SJCRH30 (cell line): ENCODE results near the gene KAT7. TPM values are rescaled to one million over a fixed set of nuclear protein-coding genes. Genes with fewer than 3 reads are reported as not detected.

Experiments used
- DNase-seq, 2 experiments: peaks; one replicate each; pipeline ENCODE4 v3.0.0-alpha.2; 2015 to 2020
- H3K27ac ChIP-seq: fragments of 250-450 bp; sonication (Bioruptor Pico); 2 replicates; pipeline ENCODE4 v1.5.1; 2020; ENCODE audit warnings: mild to moderate bottlenecking, moderate library complexity
- H3K27me3 ChIP-seq: fragments of 250-450 bp; sonication (Bioruptor Pico); 2 replicates; pipeline ENCODE4 v1.5.1; 2020; ENCODE audit warnings: mild to moderate bottlenecking, moderate library complexity
- H3K36me3 ChIP-seq: fragments of 250-450 bp; sonication (Bioruptor Pico); 2 replicates; pipeline ENCODE4 v1.5.1; 2020; ENCODE audit warnings: mild to moderate bottlenecking, moderate library complexity
- H3K4me1 ChIP-seq: fragments of 250-450 bp; sonication (Bioruptor Pico); 2 replicates; pipeline ENCODE4 v1.5.1; 2020; ENCODE audit warnings: mild to moderate bottlenecking, moderate library complexity
- H3K4me3 ChIP-seq: fragments of 250-450 bp; sonication (Bioruptor Pico); 2 replicates; pipeline ENCODE4 v1.5.1; 2020; ENCODE audit warnings: mild to moderate bottlenecking, moderate library complexity
- H3K9me3 ChIP-seq: fragments of 250-450 bp; sonication (Bioruptor Pico); replicated peaks from 2 replicates; pipeline ENCODE4 v1.5.1; 2020; ENCODE audit warnings: mild to moderate bottlenecking, moderate library complexity
- total RNA-seq: library from RNA; depleted of rRNA; stranded (reverse); fragments of >200 nt; shearing (Covaris generic); gene quantifications from 2 replicates; pipeline ENCODE4 v1.2.3, GENCODE V29; 2014; rRNA removed

The KAT7 gene
- total RNA-seq, 1 experiment from 2014 or later: 40.1 TPM

DNA sequence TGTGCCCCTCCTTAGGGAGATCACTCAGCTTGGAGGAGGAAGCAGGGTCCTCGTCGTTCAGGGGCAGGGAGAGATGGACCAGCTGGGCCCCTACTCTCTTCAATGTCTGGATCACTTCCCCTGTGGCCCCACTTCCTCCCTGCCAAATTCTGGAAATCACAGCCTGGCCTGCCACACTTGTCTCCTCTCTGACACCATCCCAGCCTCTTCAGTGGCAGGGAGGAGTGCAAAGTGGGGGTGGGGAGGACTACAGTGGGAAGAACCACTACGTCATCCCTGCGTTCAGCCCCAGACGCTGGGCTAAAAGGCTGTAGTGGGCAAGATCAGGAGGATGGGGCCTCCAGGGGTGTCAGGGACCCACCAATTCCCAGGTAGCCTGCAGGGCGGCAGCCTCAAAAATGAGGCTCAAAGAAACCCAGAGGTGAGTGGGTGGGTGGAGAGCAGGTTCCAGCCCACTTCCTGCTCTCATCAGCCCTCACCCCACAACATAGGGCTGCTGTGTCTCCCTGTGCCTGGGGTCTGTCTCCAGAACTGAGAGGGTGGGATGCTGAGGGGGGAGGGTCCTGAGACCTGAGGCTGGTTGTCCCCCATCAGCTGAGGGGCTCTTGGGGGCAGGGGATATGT is 84.4 kb downstream of the KAT7 start:
- Histone ChIP-seq H3K4me1 (no peaks in the 10 kb centered on the region; the same call in none of the 2 replicates), H3K36me3 (no peaks in the 10 kb centered on the region), H3K27ac (no peak overlapping the region), H3K9me3 (no peaks in the 10 kb centered on the region), H3K27me3 (0 out of 2 replicates have a peak, but pooled peaks cover 5% of the 10 kb centered on the region), H3K4me3 (no peak overlapping the region)
- DNase-seq: no peak

- Histone ChIP-seq H3K27me3 (0 out of 2 replicates have a peak, but pooled peaks cover 5% of the 10 kb centered on the region), H3K4me3 (no peak overlapping the region), H3K9me3 (no peaks in the 10 kb centered on the region), H3K27ac (no peak overlapping the region), H3K36me3 (no peaks in the 10 kb centered on the region), H3K4me1 (no peaks in the 10 kb centered on the region; the same call in none of the 2 replicates)
- no peak for DNase-seq
Observed at GRCh38 chr17:49873466-49873865, 85.0 kb downstream of the KAT7 start.

GRCh38 chr17:49873926-49874325 is 85.4 kb downstream of the KAT7 start:
- 0 out of 2 replicates have a peak, but pooled peaks cover 2% of the 10 kb centered on the region for H3K27me3 ChIP-seq
- no peaks in the 10 kb centered on the region for H3K9me3 ChIP-seq
- no peak for DNase-seq
- peaks cover under 1% of the 10 kb centered on the region for H3K4me1 ChIP-seq
- no peak overlapping the region for H3K4me3 ChIP-seq
- no peaks in the 10 kb centered on the region for H3K36me3 ChIP-seq
- no peak overlapping the region for H3K27ac ChIP-seq

DNA sequence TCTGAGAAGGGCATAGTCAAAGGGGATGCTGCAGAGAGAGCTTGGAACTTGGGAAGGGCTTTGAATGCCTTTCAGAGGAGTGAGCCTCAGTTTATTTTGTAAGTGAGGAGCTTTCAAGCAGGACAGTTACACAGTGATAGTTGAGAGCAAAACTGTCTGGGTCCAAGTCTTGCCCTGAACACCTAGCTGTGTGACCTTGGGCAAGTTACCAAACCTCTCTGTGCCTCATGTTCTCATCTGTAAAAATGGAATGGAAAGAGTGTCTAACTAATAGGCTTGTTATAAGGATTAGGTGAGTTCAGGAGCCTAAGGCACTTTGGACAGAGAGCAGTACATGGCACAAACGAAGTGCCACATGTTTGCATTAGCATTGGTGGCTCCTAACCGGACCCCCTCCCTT is 86.4 kb downstream of the KAT7 start:
- H3K9me3 ChIP-seq: no peaks in the 10 kb centered on the region
- no peaks in the 10 kb centered on the region for H3K27me3 ChIP-seq
- H3K27ac ChIP-seq: no peak overlapping the region
- DNase-seq: no peak
- no peaks in the 10 kb centered on the region for H3K36me3 ChIP-seq
- H3K4me3 ChIP-seq: no peak overlapping the region
- peaks cover 11% of the 10 kb centered on the region for H3K4me1 ChIP-seq

- no peaks in the 10 kb centered on the region for H3K27me3 ChIP-seq
- DNase-seq: peak; percentile 50 to 61
- no peak overlapping the region for H3K27ac ChIP-seq
- no peak overlapping the region for H3K4me3 ChIP-seq
- no peaks in the 10 kb centered on the region for H3K9me3 ChIP-seq
- peaks cover 15% of the 10 kb centered on the region for H3K4me1 ChIP-seq
- no peaks in the 10 kb centered on the region for H3K36me3 ChIP-seq
Observed at GRCh38 chr17:49875685-49876084, 87.2 kb downstream of the KAT7 start.

DNA sequence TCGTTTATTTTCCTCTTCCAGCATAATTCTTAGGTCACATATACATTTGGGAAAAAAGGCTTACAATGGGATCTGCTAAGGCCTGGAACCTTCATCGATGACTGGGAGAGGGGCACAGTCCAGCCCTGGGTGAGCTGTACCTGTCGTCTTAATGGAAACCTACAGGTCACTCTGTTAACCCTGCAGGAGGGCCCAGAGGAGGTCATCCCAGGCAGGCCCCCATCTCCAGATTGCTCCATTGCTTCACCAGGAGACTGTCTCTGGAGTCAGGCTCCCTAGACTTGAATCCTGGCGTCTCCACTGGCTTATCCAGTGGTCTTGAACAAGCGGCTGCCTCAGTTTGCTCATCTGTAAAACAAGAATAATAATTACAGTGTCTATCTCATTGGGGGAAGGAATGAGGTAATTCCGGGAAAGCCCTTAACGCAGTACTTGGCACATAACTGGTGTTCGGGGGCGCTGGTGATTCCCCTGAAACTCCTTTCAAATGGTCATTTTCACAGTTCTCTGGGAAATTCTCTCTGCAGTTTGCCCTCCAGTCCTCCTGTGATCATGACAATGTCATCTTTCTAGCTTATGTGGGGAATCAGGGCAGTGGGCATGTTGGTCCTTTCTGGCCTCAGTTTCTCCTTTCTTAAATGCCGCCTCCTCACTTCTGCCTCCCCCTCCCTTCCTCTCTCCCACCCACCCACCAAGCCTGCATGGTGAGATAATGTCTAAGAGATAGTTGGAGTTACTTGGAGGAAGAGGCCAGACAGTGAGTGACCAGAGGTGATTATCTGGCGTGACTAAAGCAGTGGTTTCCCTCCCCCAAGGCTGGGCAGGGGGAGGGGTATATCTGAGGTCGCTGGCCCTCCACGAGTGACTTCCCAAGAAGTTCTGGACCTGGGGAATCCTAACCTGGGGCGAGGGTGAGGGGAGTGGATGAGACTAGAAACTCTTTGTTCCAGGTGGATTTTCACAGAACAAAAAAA is 90.7 kb downstream of the KAT7 start:
- peak; percentile 29 to 65 for DNase-seq
- H3K4me1 ChIP-seq: peaks cover 23% of the 10 kb centered on the region
- no peaks in the 10 kb centered on the region for H3K36me3 ChIP-seq
- no peaks in the 10 kb centered on the region for H3K27me3 ChIP-seq
- peak overlapping the region; percentile 43 for H3K27ac ChIP-seq
- H3K9me3 ChIP-seq: no peaks in the 10 kb centered on the region
- no peak overlapping the region for H3K4me3 ChIP-seq

GRCh38 chr17:49880291-49881053 is 92.0 kb downstream of the KAT7 start:
- Histone ChIP-seq H3K4me3 (no peak overlapping the region), H3K36me3 (no peaks in the 10 kb centered on the region), H3K9me3 (no peaks in the 10 kb centered on the region), H3K27ac (peak overlapping the region; percentile 43), H3K27me3 (no peaks in the 10 kb centered on the region), H3K4me1 (peaks cover 23% of the 10 kb centered on the region)
- peak; percentile 79 to 82 for DNase-seq

- H3K4me1 ChIP-seq: peaks cover 23% of the 10 kb centered on the region
- no peak overlapping the region for H3K27ac ChIP-seq
- no peak for DNase-seq
- H3K9me3 ChIP-seq: no peaks in the 10 kb centered on the region
- no peaks in the 10 kb centered on the region for H3K27me3 ChIP-seq
- no peak overlapping the region for H3K4me3 ChIP-seq
- no peaks in the 10 kb centered on the region for H3K36me3 ChIP-seq
Observed at GRCh38 chr17:49881054-49881402, 92.5 kb downstream of the KAT7 start.

GRCh38 chr17:49882434-49882833 is 94.0 kb downstream of the KAT7 start:
- no peak overlapping the region for H3K27ac ChIP-seq
- no peaks in the 10 kb centered on the region for H3K36me3 ChIP-seq
- H3K4me1 ChIP-seq: peaks cover 23% of the 10 kb centered on the region
- DNase-seq: no peak
- H3K4me3 ChIP-seq: no peak overlapping the region
- no peaks in the 10 kb centered on the region for H3K27me3 ChIP-seq
- no peaks in the 10 kb centered on the region for H3K9me3 ChIP-seq

Other genes with a start within 250 kb of the KAT7 start
- 1.0 and 1.2 TPM in 2 replicates for gene NXPH3, start 212.8 kb upstream of the KAT7 start, total RNA-seq
- 31.3 and 33.0 TPM in 2 replicates for gene SPOP, start 110.6 kb upstream of the KAT7 start, total RNA-seq
- gene SLC35B1, start 80.7 kb upstream of the KAT7 start, total RNA-seq: 48.9 and 52.2 TPM in 2 replicates
- 9.2 and 10.1 TPM in 2 replicates for gene FAM117A, start 24.6 kb upstream of the KAT7 start, total RNA-seq
- not detected in 2 replicates for gene TAC4, start 59.4 kb downstream of the KAT7 start, total RNA-seq
- gene DLX4, start 180.5 kb downstream of the KAT7 start, total RNA-seq: 0.10 and 0.34 TPM in 2 replicates
- not detected in 2 replicates for gene DLX3, start 206.5 kb downstream of the KAT7 start, total RNA-seq